IMR-90 (cell line): ENCODE results near the gene SHC1. TPM values are rescaled to one million over a fixed set of nuclear protein-coding genes. Genes with fewer than 3 reads are reported as not detected.

ENCODE experiments used
- ATAC-seq: fragments of 200-7000 bp; cut with Tn5 transposase; 2 replicates; pipeline ENCODE4 v1.9.1; 2020; ENCODE audit warnings: low read depth, mild to moderate bottlenecking, moderate library complexity
- BruUV-seq: library from RNA; stranded (reverse); fragments of 400-500 nt; replicated peaks from 2 replicates; lab custom pipeline; 2021; lab: Mats Ljungman, UMichigan
- CTCF ChIA-PET: fragments of 300-600 bp; formaldehyde crosslinking; extraction: SDS; loops from one replicate; lab custom pipeline; 2021; ENCODE audit warnings: antibody characterized with exemption; lab: Yijun Ruan, JAX
- POLR2A ChIA-PET: fragments of 300-600 bp; sonication (Branson Sonifier 250); formaldehyde crosslinking; loops from one replicate; lab custom pipeline; 2022; ENCODE audit warnings: antibody characterized with exemption; ENCODE audit not compliant: unreplicated experiment; lab: Charles Lee
- DNase-seq: peaks from one replicate; pipeline ENCODE4 v3.0.0; 2013
- H2AFZ ChIP-seq: replicated peaks from 2 replicates; pipeline ENCODE3; 2013; ENCODE audit warnings: low read length, mild to moderate bottlenecking; ENCODE audit not compliant: poor library complexity
- H2AK5ac ChIP-seq: 2 replicates; pipeline ENCODE4 v1.6.1; 2013; ENCODE audit warnings: low read depth, low read length, inconsistent platforms
- H2AK9ac ChIP-seq: replicated peaks from 2 replicates; pipeline ENCODE3; 2013; ENCODE audit warnings: mild to moderate bottlenecking, low read depth, low read length, moderate library complexity; ENCODE audit not compliant: poor library complexity
- H2BK120ac ChIP-seq: 2 replicates; pipeline ENCODE4 v1.6.1; 2013; ENCODE audit warnings: low read depth, low read length, inconsistent platforms
- H2BK15ac ChIP-seq: 3 replicates; pipeline ENCODE4 v1.6.1; 2013; ENCODE audit warnings: low read depth, low read length, inconsistent platforms
- H2BK20ac ChIP-seq: 2 replicates; pipeline ENCODE4 v1.6.1; 2013; ENCODE audit warnings: low read depth, mild to moderate bottlenecking, inconsistent platforms, low read length, moderate library complexity
- H2BK5ac ChIP-seq: 2 replicates; pipeline ENCODE4 v1.6.1; 2013; ENCODE audit warnings: mild to moderate bottlenecking, low read depth, low read length, inconsistent platforms; ENCODE audit not compliant: poor library complexity, severe bottlenecking
- H3K14ac ChIP-seq: replicated peaks from 2 replicates; pipeline ENCODE4 v1.6.1; 2013; ENCODE audit warnings: low read depth, low read length, inconsistent platforms
- H3K18ac ChIP-seq: 2 replicates; pipeline ENCODE4 v1.6.1; 2013; ENCODE audit warnings: low read depth, low read length, control low read depth
- H3K23ac ChIP-seq: 2 replicates; pipeline ENCODE4 v1.6.1; 2013; ENCODE audit warnings: low read depth, low read length, inconsistent platforms
- H3K27ac ChIP-seq: 2 replicates; pipeline ENCODE4 v1.5.1; 2013; ENCODE audit warnings: mild to moderate bottlenecking, control low read depth, low read length; ENCODE audit not compliant: insufficient read depth
- H3K27me3 ChIP-seq: 2 replicates; pipeline ENCODE4 v1.6.1; 2013; ENCODE audit warnings: low read length; ENCODE audit not compliant: control insufficient read depth, insufficient read depth
- H3K36me3 ChIP-seq: 2 replicates; pipeline ENCODE4 v1.6.1; 2013; ENCODE audit warnings: low read length, mixed read lengths; ENCODE audit not compliant: control insufficient read depth, insufficient read depth
- H3K4ac ChIP-seq: 2 replicates; pipeline ENCODE4 v1.6.1; 2013; ENCODE audit warnings: low read depth, low read length, inconsistent platforms
- H3K4me1 ChIP-seq: 2 replicates; pipeline ENCODE4 v1.6.1; 2013; ENCODE audit warnings: low read length, mixed read lengths; ENCODE audit not compliant: control insufficient read depth, insufficient read depth
- H3K4me2 ChIP-seq: 2 replicates; pipeline ENCODE4 v1.6.1; 2013; ENCODE audit warnings: low read depth, mild to moderate bottlenecking, control low read depth, low read length, moderate library complexity
- H3K4me3 ChIP-seq: 2 replicates; pipeline ENCODE4 v1.5.1; 2013; ENCODE audit warnings: low read depth, mild to moderate bottlenecking, control low read depth, low read length, moderate library complexity; ENCODE audit not compliant: insufficient read depth
- H3K56ac ChIP-seq: 2 replicates; pipeline ENCODE4 v1.6.1; 2013; ENCODE audit warnings: low read length, inconsistent platforms; ENCODE audit not compliant: insufficient read depth; ENCODE audit errors: extremely low read depth
- H3K79me1 ChIP-seq, 2 experiments: 2 replicates each; pipeline ENCODE4 v1.6.1; 2013; ENCODE audit warnings: low read length in 2 of 2, inconsistent platforms in 1 of 2, low read depth in 1 of 2
- H3K9ac ChIP-seq: 2 replicates; pipeline ENCODE4 v1.6.1; 2013; ENCODE audit warnings: low read depth, low read length, control low read depth
- H3K9me1 ChIP-seq: 2 replicates; pipeline ENCODE4 v1.6.1; 2013; ENCODE audit warnings: low read length, inconsistent platforms; ENCODE audit not compliant: insufficient read depth
- H3K9me3 ChIP-seq: 2 replicates; pipeline ENCODE4 v1.6.1; 2013; ENCODE audit warnings: low read length; ENCODE audit not compliant: control insufficient read depth, insufficient read depth
- H4K20me1 ChIP-seq: 2 replicates; pipeline ENCODE4 v1.6.1; 2013; ENCODE audit warnings: low read length, inconsistent platforms; ENCODE audit not compliant: insufficient read depth
- H4K5ac ChIP-seq: 2 replicates; pipeline ENCODE4 v1.6.1; 2013; ENCODE audit warnings: mild to moderate bottlenecking, low read depth, low read length, control low read depth
- H4K8ac ChIP-seq, 2 experiments: 2 replicates each; pipeline ENCODE4 v1.6.1; 2013; ENCODE audit warnings: low read depth in 2 of 2, low read length in 2 of 2, control low read depth in 1 of 2, inconsistent platforms in 1 of 2
- H4K91ac ChIP-seq: 2 replicates; pipeline ENCODE4 v1.6.1; 2013; ENCODE audit warnings: low read depth, low read length, inconsistent platforms; ENCODE audit not compliant: insufficient read depth
- CEBPB ChIP-seq: IDR thresholded peaks from 2 replicates; pipeline ENCODE4 v1.6.1; 2012; ENCODE audit warnings: low read depth, low read length, improper control_type of control experiment
- CHD1 ChIP-seq: IDR thresholded peaks from 2 replicates; pipeline ENCODE4 v1.6.1; 2012; ENCODE audit warnings: low read depth, low read length, improper control_type of control experiment
- CTCF ChIP-seq: conservative IDR thresholded peaks from 2 replicates; pipeline ENCODE4 v1.5.1; 2012; ENCODE audit warnings: mild to moderate bottlenecking, low read depth, low read length, improper control_type of control experiment
- ELK1 ChIP-seq: fragments of 150-350 bp; IDR thresholded peaks from 2 replicates; pipeline ENCODE4 v1.6.1; 2016; ENCODE audit warnings: low read depth, mild to moderate bottlenecking, low read length, moderate library complexity, borderline replicate concordance
- FOS ChIP-seq: fragments of 150-350 bp; IDR thresholded peaks from 2 replicates; pipeline ENCODE4 v1.6.1; 2016; ENCODE audit warnings: low read depth, low read length
- MAFK ChIP-seq: IDR thresholded peaks from 2 replicates; pipeline ENCODE4 v1.6.1; 2012; ENCODE audit warnings: low read depth, low read length, improper control_type of control experiment
- MXI1 ChIP-seq: IDR thresholded peaks from 2 replicates; pipeline ENCODE4 v1.6.1; 2012; ENCODE audit warnings: low read depth, mild to moderate bottlenecking, low read length, moderate library complexity, borderline replicate concordance
- RAD21 ChIP-seq: IDR thresholded peaks from 2 replicates; pipeline ENCODE4 v1.6.1; 2012; ENCODE audit warnings: low read length, improper control_type of control experiment
- RCOR1 ChIP-seq: IDR thresholded peaks from 2 replicates; pipeline ENCODE4 v1.6.1; 2012; ENCODE audit warnings: mild to moderate bottlenecking, low read length, improper control_type of control experiment; ENCODE audit not compliant: insufficient replicate concordance
- RFX5 ChIP-seq: IDR thresholded peaks from 2 replicates; pipeline ENCODE4 v1.8.0; 2012; ENCODE audit warnings: low read depth, mild to moderate bottlenecking, low read length, moderate library complexity
- SMC3 ChIP-seq: fragments of 150-350 bp; IDR thresholded peaks from 2 replicates; pipeline ENCODE4 v1.6.1; 2016; ENCODE audit warnings: low read depth, mild to moderate bottlenecking, antibody characterized with exemption, low read length, moderate library complexity
- USF2 ChIP-seq: fragments of 150-350 bp; IDR thresholded peaks from 2 replicates; pipeline ENCODE4 v1.6.1; 2017; ENCODE audit warnings: mild to moderate bottlenecking, antibody characterized with exemption, low read length, low read depth
- whole genome bisulfite sequencing, 2 experiments: methylation state at CpG; one replicate each; pipeline versions ENCODE4 v1.1.5 to v1.1.7; 2013; ENCODE audit warnings: missing lambda C conversion rate in 2 of 2; ENCODE audit not compliant: insufficient read length in 1 of 2; ENCODE audit errors: extremely low coverage in 2 of 2; 5-methylcytosine and 5-hydroxymethylcytosine counted together
- dilution Hi-C: fragments of 300-500 bp; cut with HindIII; formaldehyde crosslinking; loops from one replicate; pipeline ENCODE4 v1.14.3; 2018; ENCODE audit warnings: low sequenced_read_pairs; ENCODE audit not compliant: unreplicated experiment
- in situ Hi-C: fragments of 300-500 bp; cut with MboI; formaldehyde crosslinking; loops from 3 replicates; pipeline ENCODE4 v1.14.3; 2019; ENCODE audit warnings: low sequenced_read_pairs, inconsistent platforms, mixed read lengths
- intact Hi-C: fragments of 100-400 bp; cut with micrococcal nuclease; formaldehyde crosslinking; loops from 2 replicates; pipeline ENCODE4 v1.10.0; 2022
- polyA plus RNA-seq, 3 experiments: library from polyadenylated mRNA; depleted of rRNA; stranded (reverse); fragments of >200 nt; gene quantifications; 2 replicates each; pipeline ENCODE4 v1.2.3, GENCODE V29; 2012; ENCODE audit warnings: low replicate concordance in 1 of 3
- total RNA-seq: library from RNA; depleted of rRNA; stranded (reverse); fragments of >200 nt; gene quantifications from 2 replicates; pipeline ENCODE4 v1.2.3, GENCODE V29; 2012

The SHC1 gene
- total and polyA plus RNA-seq, 2 of the 4 experiments (the other 2 are of a cell fraction), result 352 to 355 TPM

- Histone ChIP-seq H2BK120ac (no peak within 1 kb of the TSS), H3K36me3 (peaks cover 15% of the 10 kb centered on the region), H2AK5ac (peak within 1 kb of the TSS; percentile 35; the same call in 1 of the 2 replicates), H3K4me3 (peak within 1 kb of the TSS; percentile 59), H3K9ac (peak within 1 kb of the TSS; percentile 81), H3K4ac (peak within 1 kb of the TSS; percentile 73), H3K23ac (peak within 1 kb of the TSS; percentile 26), H3K79me1 (peaks cover 15 to 55% of the 10 kb centered on the region in 2 experiments; a peak in 3 of 4 replicates), H3K9me1 (peaks cover 9% of the 10 kb centered on the region), H2AK9ac (peak within 1 kb of the TSS; percentile 81), H4K20me1 (peaks cover 17% of the 10 kb centered on the region), H4K8ac (peak within 1 kb of the TSS; percentile 71 to 85), H2BK5ac (peak within 1 kb of the TSS; percentile 10), H3K18ac (no peak within 1 kb of the TSS), H3K4me1 (peaks cover 15% of the 10 kb centered on the region), H2BK15ac (no peak within 1 kb of the TSS; the same call in 2 of the 3 replicates), H2BK20ac (no peak within 1 kb of the TSS), H3K27ac (peak within 1 kb of the TSS; percentile 72), H3K4me2 (peak within 1 kb of the TSS; percentile 92), H3K56ac (peak within 1 kb of the TSS; percentile 45; the same call in 1 of the 2 replicates), H3K9me3 (no peaks in the 10 kb centered on the region), H2AFZ (peak within 1 kb of the TSS; percentile 86), H3K14ac (peak within 1 kb of the TSS; percentile 20), H4K5ac (peak within 1 kb of the TSS; percentile 70), H3K27me3 (no peaks in the 10 kb centered on the region), H4K91ac (peak within 1 kb of the TSS; percentile 33; the same call in 1 of the 2 replicates)
- in situ Hi-C loops (loop anchor here (10.0 kb wide), 1 partner anchor 99 kb away; the partner anchor contains the start of gene ADAM15), intact Hi-C loops (loop anchor here (1.0 to 5.0 kb wide), 2 partner anchors 61 to 106 kb away; partner anchors contain the start of gene EFNA4), dilution Hi-C loops (no loop called here)
- no TSS peak for BruUV-seq
- ChIA-PET CTCF (interaction anchor here (0.7 to 1.5 kb wide), 8 partner anchors 8 to 409 kb away, joined by 3 to 7 read pairs (median 3); partner anchors contain the start of genes KRTCAP2 and PMVK), POLR2A (interaction anchor here (0.8 to 1.2 kb wide), 5 partner anchors 14 to 103 kb away, joined by 3 to 7 read pairs (median 4); partner anchors contain the start of gene PMVK)
- ATAC-seq (peak; percentile 84), DNase-seq (peak; percentile 87)
- 0% methylated on average over 4 of the region's 18 CpGs; no CpG with 5 or more reads in 1 of the 2 experiments for WGBS, 2 experiments
- TF ChIP-seq SMC3 (no peak; the same call in 1 of the 2 replicates), RAD21 (peak; percentile 42), RCOR1 (no peak), RFX5 (no peak), USF2 (peak; percentile 82), CHD1 (no peak), FOS (no peak), MXI1 (no peak), CEBPB (no peak), MAFK (no peak), CTCF (peak; percentile 48), ELK1 (no peak)
Measured at GRCh38 chr1:154955718-154956543, 14.6 kb downstream of the SHC1 start, which contains the start of gene PBXIP1. Gene PBXIP1 (minus strand): TSS chr1:154956099. CDS start chr1:154953721, 2,378 bp downstream.
